H9 (cell line): Measurements from ENCODE around the gene BRICD5. TPM values are rescaled to one million over a fixed set of nuclear protein-coding genes. Genes with fewer than 3 reads are reported as not detected.

Source experiments
- DNase-seq: peaks from one replicate; pipeline ENCODE4 v3.0.0-alpha.2; 2017
- H2AFZ ChIP-seq: one replicate; pipeline ENCODE4 v1.6.1; 2013; ENCODE audit warnings: mild to moderate bottlenecking, low read length, control low read depth, moderate library complexity
- H2AK5ac ChIP-seq: 2 replicates; pipeline ENCODE4 v1.6.1; 2013; ENCODE audit warnings: low read length, control low read depth, mixed read lengths; ENCODE audit not compliant: insufficient read length
- H2BK120ac ChIP-seq: one replicate; pipeline ENCODE4 v1.6.1; 2013; ENCODE audit warnings: low read depth, mild to moderate bottlenecking, low read length, control low read depth, inconsistent platforms; ENCODE audit not compliant: poor library complexity, severe bottlenecking
- H2BK12ac ChIP-seq: 2 replicates; pipeline ENCODE4 v1.6.1; 2013; ENCODE audit warnings: low read length, control low read depth, mixed read lengths, low read depth; ENCODE audit not compliant: insufficient read length
- H2BK15ac ChIP-seq: 2 replicates; pipeline ENCODE4 v1.6.1; 2013; ENCODE audit warnings: low read depth, low read length, control low read depth
- H2BK20ac ChIP-seq: one replicate; pipeline ENCODE4 v1.6.1; 2013; ENCODE audit warnings: low read depth, mild to moderate bottlenecking, low read length, control low read depth, inconsistent platforms; ENCODE audit not compliant: poor library complexity, severe bottlenecking
- H2BK5ac ChIP-seq: 2 replicates; pipeline ENCODE4 v1.6.1; 2013; ENCODE audit warnings: low read length, control low read depth, mixed read lengths; ENCODE audit not compliant: insufficient read length
- H3K14ac ChIP-seq: 2 replicates; pipeline ENCODE4 v1.6.1; 2013; ENCODE audit warnings: low read length, control low read depth; ENCODE audit not compliant: insufficient read depth
- H3K18ac ChIP-seq: 2 replicates; pipeline ENCODE4 v1.6.1; 2013; ENCODE audit warnings: low read depth, mild to moderate bottlenecking, mixed read lengths, low read length, control low read depth; ENCODE audit not compliant: insufficient read length
- H3K23ac ChIP-seq: 2 replicates; pipeline ENCODE4 v1.6.1; 2013; ENCODE audit warnings: low read length, control low read depth, mixed read lengths, low read depth; ENCODE audit not compliant: insufficient read length
- H3K23me2 ChIP-seq: 2 replicates; pipeline ENCODE4 v1.6.1; 2013; ENCODE audit warnings: low read depth, mild to moderate bottlenecking, mixed read lengths, low read length, control low read depth; ENCODE audit not compliant: insufficient read length, poor library complexity, severe bottlenecking
- H3K27ac ChIP-seq: 2 replicates; pipeline ENCODE4 v1.5.1; 2013; ENCODE audit warnings: low read length, control low read depth, mixed read lengths, low read depth; ENCODE audit not compliant: insufficient read length
- H3K27me3 ChIP-seq: 2 replicates; pipeline ENCODE4 v1.6.1; 2013; ENCODE audit warnings: low read length, control low read depth, inconsistent platforms; ENCODE audit not compliant: insufficient read depth
- H3K4ac ChIP-seq: 2 replicates; pipeline ENCODE4 v1.6.1; 2013; ENCODE audit warnings: low read depth, mild to moderate bottlenecking, control low read depth, inconsistent platforms, low read length, moderate library complexity
- H3K4me1 ChIP-seq: 2 replicates; pipeline ENCODE4 v1.6.1; 2013; ENCODE audit warnings: low read length, control low read depth, inconsistent platforms; ENCODE audit not compliant: insufficient read depth
- H3K4me2 ChIP-seq: 2 replicates; pipeline ENCODE4 v1.6.1; 2013; ENCODE audit warnings: low read length, control low read depth, mixed read lengths; ENCODE audit not compliant: insufficient read length, insufficient read depth
- H3K56ac ChIP-seq: 2 replicates; pipeline ENCODE4 v1.6.1; 2013; ENCODE audit warnings: low read depth, mild to moderate bottlenecking, mixed read lengths, low read length, control low read depth; ENCODE audit not compliant: insufficient read length
- H3K79me1 ChIP-seq: 2 replicates; pipeline ENCODE4 v1.6.1; 2013; ENCODE audit warnings: low read depth, mild to moderate bottlenecking, moderate library complexity, low read length, control low read depth, inconsistent platforms; ENCODE audit not compliant: insufficient read depth, poor library complexity, severe bottlenecking
- H3K79me2 ChIP-seq: 2 replicates; pipeline ENCODE4 v1.6.1; 2013; ENCODE audit warnings: low read length, control low read depth, inconsistent platforms; ENCODE audit not compliant: insufficient read depth
- H3K9ac ChIP-seq: 2 replicates; pipeline ENCODE4 v1.6.1; 2013; ENCODE audit warnings: low read length, control low read depth, mixed read lengths; ENCODE audit not compliant: insufficient read length; ENCODE audit errors: extremely low read depth
- H3K9me3 ChIP-seq: one replicate; pipeline ENCODE4 v1.6.1; 2013; ENCODE audit warnings: low read depth, low read length, inconsistent platforms; ENCODE audit not compliant: control insufficient read depth
- H3T11ph ChIP-seq: one replicate; pipeline ENCODE4 v1.6.1; 2013; ENCODE audit warnings: mild to moderate bottlenecking, low read length, control low read depth, inconsistent platforms
- H4K20me1 ChIP-seq: one replicate; pipeline ENCODE4 v1.6.1; 2013; ENCODE audit not compliant: control insufficient read depth, insufficient read length, insufficient read depth
- H4K5ac ChIP-seq: 2 replicates; pipeline ENCODE4 v1.6.1; 2013; ENCODE audit warnings: low read depth, mild to moderate bottlenecking, mixed read lengths, low read length, control low read depth; ENCODE audit not compliant: insufficient read length
- H4K8ac ChIP-seq: replicated peaks from 2 replicates; pipeline ENCODE4 v1.6.1; 2013; ENCODE audit warnings: low read length, control low read depth, mixed read lengths, low read depth; ENCODE audit not compliant: insufficient read length
- H4K91ac ChIP-seq: 2 replicates; pipeline ENCODE4 v1.6.1; 2013; ENCODE audit warnings: low read depth, mild to moderate bottlenecking, moderate library complexity, mixed read lengths, low read length, control low read depth; ENCODE audit not compliant: insufficient read length
- H3K27ac Mint-ChIP-seq, 3 experiments: 2 replicates in 2 of 3; 3 replicates in 1 of 3; pipeline ENCODE4 v1.8.0; 2020 to 2021; ENCODE audit warnings: mixed read lengths in 3 of 3, mild to moderate bottlenecking in 1 of 3, moderate library complexity in 1 of 3
- H3K27me3 Mint-ChIP-seq: 2 replicates; pipeline ENCODE4 v1.8.0; 2021; ENCODE audit warnings: low read depth, mild to moderate bottlenecking, moderate library complexity, mixed read lengths
- H3K36me3 Mint-ChIP-seq, 3 experiments: 2 replicates in 2 of 3; 3 replicates in 1 of 3; pipeline ENCODE4 v1.8.0; 2020 to 2021; ENCODE audit warnings: low read depth in 3 of 3, mixed read lengths in 3 of 3; ENCODE audit not compliant: insufficient read depth in 1 of 3
- H3K4me1 Mint-ChIP-seq, 2 experiments: 2 replicates each; pipeline ENCODE4 v1.8.0; 2020; ENCODE audit warnings: mixed read lengths in 2 of 2
- H3K4me3 Mint-ChIP-seq, 2 experiments: 2 replicates in 1 of 2; 3 replicates in 1 of 2; pipeline ENCODE4 v1.8.0; 2020 to 2021; ENCODE audit warnings: mild to moderate bottlenecking in 2 of 2, mixed read lengths in 2 of 2, moderate library complexity in 1 of 2
- H3K9me3 Mint-ChIP-seq, 2 experiments: 2 replicates in 1 of 2; 3 replicates in 1 of 2; pipeline ENCODE4 v1.8.0; 2020; ENCODE audit warnings: mild to moderate bottlenecking in 2 of 2, mixed read lengths in 2 of 2, moderate library complexity in 1 of 2
- CTCF ChIP-seq: fragments of 200-600 bp; sonication (generic); conservative IDR thresholded peaks from 3 replicates; pipeline ENCODE4 v1.8.0; 2021; ENCODE audit warnings: antibody characterized with exemption, mild to moderate bottlenecking
- WGBS: extraction: QIAGEN DNeasy Blood & Tissue Kit; methylation state at CpG from one replicate; pipeline ENCODE4 v1.1.7; 2013; ENCODE audit warnings: missing lambda C conversion rate, low lambda C conversion rate, mixed read lengths; ENCODE audit not compliant: insufficient read length; ENCODE audit errors: extremely low coverage; 5-methylcytosine and 5-hydroxymethylcytosine counted together
- total RNA-seq: library from RNA; stranded (reverse); gene quantifications from 2 replicates; pipeline ENCODE4 v1.2.1, GENCODE V29; 2021

Gene BRICD5
- total RNA-seq, 1 experiment from 2014 or later = 11.9 TPM

GRCh38 chr16:2181952-2182351 lies 28.7 kb downstream of the BRICD5 start:
- H3K27ac ChIP-seq = no peak overlapping the region
- no peaks in the 10 kb centered on the region for H3K23me2 ChIP-seq

More at GRCh38 chr16:2181952-2182351, 28.7 kb downstream of the BRICD5 start:
- H4K8ac ChIP-seq = no peak overlapping the region
- H3K14ac ChIP-seq = no peak overlapping the region
- H3K4ac ChIP-seq = no peak overlapping the region
- no peaks in the 10 kb centered on the region for H3K4me1 ChIP-seq
- no peak overlapping the region for H2BK12ac ChIP-seq
- no CpG with 5 or more reads among the region's 20 CpGs for WGBS
- no peaks in the 10 kb centered on the region for H3K79me1 ChIP-seq
- no peak overlapping the region for H2AFZ ChIP-seq
- H2BK120ac ChIP-seq = no peak overlapping the region
- Mint-ChIP-seq H3K27ac (peak overlapping the region in 2 of 3 experiments; percentile 57 to 89; a peak in 2 of 7 replicates), H3K4me1 (peaks cover 3 to 7% of the 10 kb centered on the region in 2 experiments), H3K9me3 (no peaks in the 10 kb centered on the region), H3K27me3 (no peaks in the 10 kb centered on the region), H3K4me3 (no peak overlapping the region), H3K36me3 (peaks cover 0 to 13% (median 10%) of the 10 kb centered on the region in 3 experiments; a peak in 4 of 7 replicates)
- no peak overlapping the region for H3K4me2 ChIP-seq
- no peaks in the 10 kb centered on the region for H3K79me2 ChIP-seq
- no peak overlapping the region for H2AK5ac ChIP-seq
- no peaks in the 10 kb centered on the region for H3K9me3 ChIP-seq
- no peak overlapping the region for H2BK5ac ChIP-seq
- no peak overlapping the region for H3K56ac ChIP-seq
- H3K9ac ChIP-seq = no peak overlapping the region
- no peaks in the 10 kb centered on the region for H3K27me3 ChIP-seq
- H3K23ac ChIP-seq = no peak overlapping the region
- H4K20me1 ChIP-seq = peaks cover 3% of the 10 kb centered on the region
- no peak for DNase-seq
- H3T11ph ChIP-seq = no peak overlapping the region
- H4K5ac ChIP-seq = no peak overlapping the region
- no peak overlapping the region for H3K18ac ChIP-seq
- TF ChIP-seq CTCF = no peak
- no peak overlapping the region for H4K91ac ChIP-seq
- no peak overlapping the region for H2BK15ac ChIP-seq
- H2BK20ac ChIP-seq = no peak overlapping the region
